Naive thymus-derived CD4-positive, alpha-beta T cell (primary cell): ENCODE results near the gene DNAJC7. TPM values are rescaled to one million over a fixed set of nuclear protein-coding genes. Genes with fewer than 3 reads are reported as not detected.

Source experiments
- ATAC-seq: fragments of 150-1000 bp; cut with Tn5 transposase; 2 replicates; pipeline ENCODE4 v1.10.0; 2021; ENCODE audit warnings: mild to moderate bottlenecking, moderate library complexity
- CTCF ChIA-PET: fragments of 350-600 bp; sonication (Branson Sonifier 250); formaldehyde crosslinking; loops from one replicate; lab custom pipeline; 2021; ENCODE audit warnings: antibody characterized with exemption; lab: Charles Lee
- POLR2A ChIA-PET: fragments of 350-600 bp; sonication (Branson Sonifier 250); formaldehyde crosslinking; loops from one replicate; lab custom pipeline; 2021; ENCODE audit warnings: antibody characterized with exemption, inconsistent platforms; lab: Charles Lee
- DNase-seq, 9 donors: peaks; one replicate each; pipeline versions ENCODE4 v3.0.0 to v3.0.0-alpha.2; 2020 to 2022; ENCODE audit warnings: mixed read lengths in 1 of 9
- H3K27ac ChIP-seq: one replicate; pipeline ENCODE4 v1.7.0; 2013; ENCODE audit warnings: mild to moderate bottlenecking, low read depth, low read length, moderate library complexity
- H3K27me3 ChIP-seq, 2 donors: one replicate each; pipeline ENCODE4 v1.7.0; 2013; ENCODE audit warnings: low read length in 2 of 2, mild to moderate bottlenecking in 2 of 2, moderate library complexity in 2 of 2; ENCODE audit not compliant: control insufficient read depth in 2 of 2, insufficient read depth in 2 of 2
- H3K36me3 ChIP-seq, 3 experiments: 1 replicate in 2 of 3; 2 replicates in 1 of 3; pipeline ENCODE4 v1.7.0; 2013; ENCODE audit warnings: low read length in 3 of 3, mild to moderate bottlenecking in 3 of 3, moderate library complexity in 1 of 3; ENCODE audit not compliant: insufficient read depth in 3 of 3, control insufficient read depth in 2 of 3
- H3K4me1 ChIP-seq, 2 donors: one replicate each; pipeline ENCODE4 v1.7.0; 2013; ENCODE audit warnings: low read length in 2 of 2, mild to moderate bottlenecking in 2 of 2, moderate library complexity in 1 of 2; ENCODE audit not compliant: control insufficient read depth in 2 of 2, insufficient read depth in 2 of 2
- H3K4me3 ChIP-seq: 2 replicates; pipeline ENCODE4 v1.7.0; 2013; ENCODE audit warnings: mild to moderate bottlenecking, low read length
- H3K9me3 ChIP-seq, 3 experiments: 1 replicate in 2 of 3; 2 replicates in 1 of 3; pipeline ENCODE4 v1.7.0; 2013; ENCODE audit warnings: low read length in 3 of 3; ENCODE audit not compliant: control insufficient read depth in 2 of 3
- H3K27ac Mint-ChIP-seq, 9 donors: one replicate each; pipeline ENCODE4 v1.8.0; 2020 to 2022; ENCODE audit warnings: mixed read lengths in 9 of 9, mild to moderate bottlenecking in 8 of 9, moderate library complexity in 5 of 9, inconsistent platforms in 2 of 9
- H3K27me3 Mint-ChIP-seq, 5 donors: one replicate each; pipeline ENCODE4 v1.8.0; 2021 to 2022; ENCODE audit warnings: mixed read lengths in 5 of 5, mild to moderate bottlenecking in 1 of 5
- H3K36me3 Mint-ChIP-seq, 5 donors: one replicate each; pipeline ENCODE4 v1.8.0; 2020 to 2022; ENCODE audit warnings: mixed read lengths in 5 of 5, mild to moderate bottlenecking in 3 of 5, inconsistent platforms in 1 of 5
- H3K4me1 Mint-ChIP-seq, 7 donors: one replicate each; pipeline ENCODE4 v1.8.0; 2020 to 2022; ENCODE audit warnings: mixed read lengths in 7 of 7, mild to moderate bottlenecking in 3 of 7, inconsistent platforms in 1 of 7
- H3K4me3 Mint-ChIP-seq, 10 donors: one replicate each; pipeline ENCODE4 v1.8.0; 2020 to 2022; ENCODE audit warnings: mild to moderate bottlenecking in 10 of 10, mixed read lengths in 10 of 10, moderate library complexity in 6 of 10, inconsistent platforms in 2 of 10
- H3K9me3 Mint-ChIP-seq, 11 donors: one replicate each; pipeline ENCODE4 v1.8.0; 2020 to 2022; ENCODE audit warnings: mixed read lengths in 11 of 11, mild to moderate bottlenecking in 4 of 11, inconsistent platforms in 1 of 11, moderate library complexity in 1 of 11
- intact Hi-C, 2 donors: fragments of 100-400 bp; cut with micrococcal nuclease; formaldehyde crosslinking; loops; one replicate each; pipeline ENCODE4 v1.15.1; 2023
- polyA plus RNA-seq, 2 donors: library from polyadenylated mRNA; unstranded; fragments of 300-500 nt; fragmentation: Illumina TruSeq; gene quantifications; one replicate each; pipeline ENCODE4 v1.2.3, GENCODE V29; 2021
- total RNA-seq, 6 experiments: library from RNA in 5 of 6; stranded (reverse) in 5 of 6; gene quantifications; 1 replicate in 5 of 6; 2 replicates in 1 of 6; pipeline ENCODE4 v1.2.3 and lab custom pipeline; 2021 to 2026

Gene DNAJC7
- total and polyA plus RNA-seq, 7 experiments from 2014 or later: 65.4 to 145 (median 107) TPM

- DNase-seq: no peak
- Mint-ChIP-seq H3K27me3 (peaks cover 0 to 12% (median 3%) of the 10 kb centered on the region in 5 donors), H3K36me3 (no peaks in the 10 kb centered on the region), H3K9me3 (no peaks in the 10 kb centered on the region), H3K4me3 (no peak overlapping the region), H3K27ac (peak overlapping the region in 1 of 9 donors; percentile 28), H3K4me1 (no peaks in the 10 kb centered on the region)
- CTCF ChIA-PET: no interaction called here
- POLR2A ChIA-PET: no interaction called here
- no peak for ATAC-seq
- Histone ChIP-seq H3K9me3 (no peaks in the 10 kb centered on the region), H3K4me1 (no peaks in the 10 kb centered on the region), H3K36me3 (no peaks in the 10 kb centered on the region), H3K27ac (no peak overlapping the region), H3K27me3 (no peaks in the 10 kb centered on the region), H3K4me3 (no peak overlapping the region)
- intact Hi-C loops: no loop called here
Observed at GRCh38 chr17:41941168-41941567, 76.1 kb downstream of the DNAJC7 start.

- DNase-seq: no peak
- Mint-ChIP-seq H3K27me3 (peaks cover 0 to 12% (median 3%) of the 10 kb centered on the region in 5 donors), H3K36me3 (no peaks in the 10 kb centered on the region), H3K4me1 (peaks cover 0 to 1% (median 0%) of the 10 kb centered on the region in 7 donors), H3K4me3 (no peak overlapping the region), H3K27ac (no peak overlapping the region), H3K9me3 (no peaks in the 10 kb centered on the region)
- Histone ChIP-seq H3K36me3 (no peaks in the 10 kb centered on the region), H3K4me3 (no peak overlapping the region), H3K9me3 (no peaks in the 10 kb centered on the region), H3K27ac (no peak overlapping the region), H3K27me3 (no peaks in the 10 kb centered on the region), H3K4me1 (no peaks in the 10 kb centered on the region)
- intact Hi-C loops: no loop called here
- POLR2A ChIA-PET: no interaction called here
- CTCF ChIA-PET: interaction anchor here (0.9 kb wide), 1 partner anchor 26 kb away, joined by 4 read pairs; no protein-coding TSS in a partner anchor
- no peak for ATAC-seq
Observed at GRCh38 chr17:41939693-41940090, 77.5 kb downstream of the DNAJC7 start.

GRCh38 chr17:41939044-41939692, 78.1 kb downstream of the DNAJC7 start:
- Mint-ChIP-seq H3K27me3 (peaks cover 0 to 12% (median 3%) of the 10 kb centered on the region in 5 donors), H3K4me3 (no peak overlapping the region), H3K9me3 (no peaks in the 10 kb centered on the region), H3K27ac (no peak overlapping the region), H3K36me3 (no peaks in the 10 kb centered on the region), H3K4me1 (peaks cover 0 to 4% (median 0%) of the 10 kb centered on the region in 7 donors)
- CTCF ChIA-PET: interaction anchor here (0.5 to 0.9 kb wide), 3 partner anchors 11 to 199 kb away, joined by 3 to 4 read pairs (median 3); no protein-coding TSS in a partner anchor
- H3K27ac ChIP-seq: no peak overlapping the region
- intact Hi-C loops: no loop called here
- no peak for DNase-seq
- no peaks in the 10 kb centered on the region for H3K36me3 ChIP-seq
- no peaks in the 10 kb centered on the region for H3K27me3 ChIP-seq
- POLR2A ChIA-PET: no interaction called here
- H3K4me3 ChIP-seq: no peak overlapping the region
- no peaks in the 10 kb centered on the region for H3K4me1 ChIP-seq
- ATAC-seq: no peak
- H3K9me3 ChIP-seq: no peaks in the 10 kb centered on the region

DNA sequence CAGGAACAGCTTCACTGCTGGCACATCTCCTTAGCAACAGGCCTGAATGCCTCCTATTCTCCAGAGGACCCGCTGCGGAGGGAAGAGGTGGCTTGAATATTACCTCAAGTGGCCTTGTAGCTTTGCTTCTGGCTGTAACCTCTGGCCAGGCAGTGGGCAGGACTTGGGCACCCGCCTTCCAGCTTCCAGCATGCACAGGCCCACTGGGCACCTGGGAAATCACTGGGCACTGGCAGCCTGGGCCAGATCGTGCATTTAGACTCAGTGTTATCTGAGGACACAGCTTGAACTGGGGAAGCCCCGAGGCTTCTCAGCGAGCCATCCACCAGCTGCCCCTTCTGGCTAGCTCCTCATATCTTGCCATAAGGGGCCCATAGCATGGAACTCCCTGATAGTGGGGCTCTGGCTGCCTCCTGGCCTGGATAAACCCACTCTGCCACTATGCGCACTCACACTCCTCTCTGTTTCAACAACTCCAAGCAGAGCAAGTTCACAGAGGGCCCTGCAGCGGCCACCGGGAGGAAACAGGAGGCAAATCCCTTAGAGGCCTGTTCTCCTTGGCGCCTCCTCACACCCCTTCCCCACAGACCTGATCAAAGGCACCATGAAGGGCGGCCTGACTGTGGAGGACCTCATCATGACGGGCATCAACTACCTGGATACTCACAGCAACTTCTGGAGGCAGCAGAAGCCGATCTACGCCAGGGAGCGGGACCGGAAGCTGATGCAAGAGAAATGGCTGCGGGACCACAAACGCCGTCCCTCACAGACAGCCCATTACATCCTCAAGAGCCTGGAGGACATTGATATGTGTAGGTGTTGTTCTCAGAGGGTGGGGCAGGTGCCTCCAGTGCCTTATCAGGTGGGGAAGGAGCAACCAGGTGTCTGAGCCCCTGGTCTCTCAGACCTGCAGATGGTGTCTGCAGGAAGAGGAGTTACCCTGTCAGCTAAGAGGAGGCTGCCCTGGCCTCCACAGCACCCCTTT, 79.0 kb downstream of the DNAJC7 start:
- POLR2A ChIA-PET: no interaction called here
- no peak for ATAC-seq

GRCh38 chr17:41935641-41936040, 81.6 kb downstream of the DNAJC7 start:
- Histone ChIP-seq H3K36me3 (no peaks in the 10 kb centered on the region), H3K9me3 (no peaks in the 10 kb centered on the region), H3K27me3 (no peaks in the 10 kb centered on the region), H3K4me1 (no peaks in the 10 kb centered on the region), H3K4me3 (no peak overlapping the region), H3K27ac (no peak overlapping the region)
- no peak overlapping the region for H3K4me3 Mint-ChIP-seq
- H3K27me3 Mint-ChIP-seq: peaks cover 0 to 7% (median 2%) of the 10 kb centered on the region in 5 donors
- ATAC-seq (no peak), DNase-seq (no peak)
- no peaks in the 10 kb centered on the region for H3K36me3 Mint-ChIP-seq
- CTCF ChIA-PET: no interaction called here
- intact Hi-C loops: no loop called here
- POLR2A ChIA-PET: no interaction called here
- H3K9me3 Mint-ChIP-seq: no peaks in the 10 kb centered on the region
- H3K4me1 Mint-ChIP-seq: peaks cover under 1 to 25% (median 5%) of the 10 kb centered on the region in 7 donors
- H3K27ac Mint-ChIP-seq: no peak overlapping the region

More for the DNA sequence above, 79.0 kb downstream of the DNAJC7 start:
- Mint-ChIP-seq H3K4me1 (peaks cover 0 to 5% (median 0%) of the 10 kb centered on the region in 7 donors), H3K4me3 (no peak overlapping the region), H3K36me3 (no peaks in the 10 kb centered on the region), H3K27me3 (peaks cover 0 to 12% (median 3%) of the 10 kb centered on the region in 5 donors), H3K27ac (no peak overlapping the region), H3K9me3 (no peaks in the 10 kb centered on the region)
- DNase-seq: no peak
- no peak overlapping the region for H3K27ac ChIP-seq
- no peaks in the 10 kb centered on the region for H3K36me3 ChIP-seq
- no peaks in the 10 kb centered on the region for H3K9me3 ChIP-seq
- no peaks in the 10 kb centered on the region for H3K27me3 ChIP-seq
- CTCF ChIA-PET: interaction anchor here (0.9 kb wide), 1 partner anchor 27 kb away, joined by 4 read pairs; no protein-coding TSS in a partner anchor
- H3K4me3 ChIP-seq: no peak overlapping the region
- intact Hi-C loops: no loop called here
- H3K4me1 ChIP-seq: no peaks in the 10 kb centered on the region

- peak overlapping the region in 3 of 10 donors; percentile 0 to 77 (median 36) for H3K4me3 Mint-ChIP-seq
- intact Hi-C loops: no loop called here
- no peak for ATAC-seq
- Histone ChIP-seq H3K36me3 (no peaks in the 10 kb centered on the region), H3K27me3 (no peaks in the 10 kb centered on the region), H3K4me3 (no peak overlapping the region), H3K27ac (no peak overlapping the region), H3K4me1 (peaks cover 9 to 11% of the 10 kb centered on the region in 2 donors), H3K9me3 (no peaks in the 10 kb centered on the region)
- peaks cover 18 to 43% (median 24%) of the 10 kb centered on the region in 7 donors for H3K4me1 Mint-ChIP-seq
- H3K27me3 Mint-ChIP-seq: no peaks in the 10 kb centered on the region
- peak overlapping the region in 5 of 9 donors; percentile 15 to 90 (median 78) for H3K27ac Mint-ChIP-seq
- DNase-seq: no peak
- CTCF ChIA-PET: no interaction called here
- POLR2A ChIA-PET: interaction anchor here (0.6 to 0.7 kb wide), 2 partner anchors 33 to 1020 kb away, joined by 3 to 11 read pairs; no protein-coding TSS in a partner anchor
- H3K36me3 Mint-ChIP-seq: peaks cover 0 to 6% (median 0%) of the 10 kb centered on the region in 5 donors
- peaks cover 0 to 3% (median 0%) of the 10 kb centered on the region in 11 donors for H3K9me3 Mint-ChIP-seq
Observed at GRCh38 chr17:41932816-41933389, 84.3 kb downstream of the DNAJC7 start.
